CD4-positive, alpha-beta T cell (primary cell): ENCODE measurements around the gene HOXC11. TPM values are rescaled to one million over a fixed set of nuclear protein-coding genes. Genes with fewer than 3 reads are reported as not detected.

ENCODE experiments used
- ATAC-seq: fragments of 200-7000 bp; cut with Tn5 transposase; one replicate; pipeline ENCODE4 v1.10.0; 2022; ENCODE audit warnings: mild to moderate bottlenecking; ENCODE audit not compliant: poor library complexity
- CTCF ChIA-PET: fragments of 350-600 bp; sonication (Branson Sonifier 250); formaldehyde crosslinking; loops from one replicate; lab custom pipeline; 2021; ENCODE audit warnings: antibody characterized with exemption, inconsistent platforms; lab: Charles Lee
- POLR2A ChIA-PET: fragments of 350-600 bp; sonication (Branson Sonifier 250); formaldehyde crosslinking; loops from one replicate; lab custom pipeline; 2021; ENCODE audit warnings: antibody characterized with exemption, inconsistent platforms; lab: Charles Lee
- DNase-seq, 14 experiments: peaks; one replicate each; pipeline ENCODE4 v3.0.0-alpha.2; 2013 to 2020; ENCODE audit warnings: mixed read lengths in 2 of 14
- H3K27ac ChIP-seq, 2 donors: one replicate each; pipeline versions ENCODE4 v1.5.1 to v1.7.0; 2013; ENCODE audit warnings: low read length in 2 of 2, low read depth in 1 of 2, mild to moderate bottlenecking in 1 of 2
- H3K27me3 ChIP-seq, 2 experiments: 1 replicate in 1 of 2; 2 replicates in 1 of 2; pipeline versions ENCODE4 v1.6.1 to v1.7.0; 2013; ENCODE audit warnings: low read length in 2 of 2, control low read depth in 1 of 2, mild to moderate bottlenecking in 1 of 2, moderate library complexity in 1 of 2; ENCODE audit not compliant: insufficient read depth in 2 of 2, control insufficient read depth in 1 of 2
- H3K36me3 ChIP-seq: one replicate; pipeline ENCODE4 v1.6.1; 2013; ENCODE audit warnings: low read length, control low read depth; ENCODE audit not compliant: insufficient read depth
- H3K4me1 ChIP-seq: one replicate; pipeline ENCODE4 v1.6.1; 2013; ENCODE audit warnings: low read length, control low read depth; ENCODE audit not compliant: insufficient read depth
- H3K4me3 ChIP-seq: one replicate; pipeline ENCODE4 v1.5.1; 2013; ENCODE audit warnings: mild to moderate bottlenecking, low read length, moderate library complexity
- H3K9me3 ChIP-seq, 2 experiments: 1 replicate in 1 of 2; 2 replicates in 1 of 2; pipeline versions ENCODE4 v1.6.1 to v1.7.0; 2013; ENCODE audit warnings: low read length in 2 of 2, mild to moderate bottlenecking in 2 of 2, control low read depth in 1 of 2, moderate library complexity in 1 of 2; ENCODE audit not compliant: control insufficient read depth in 1 of 2, insufficient read depth in 1 of 2
- H3K27ac Mint-ChIP-seq: one replicate; pipeline ENCODE4 v1.8.0; 2020; ENCODE audit warnings: mixed read lengths
- H3K27me3 Mint-ChIP-seq: one replicate; pipeline ENCODE4 v1.8.0; 2021; ENCODE audit warnings: mixed read lengths
- H3K36me3 Mint-ChIP-seq: one replicate; pipeline ENCODE4 v1.8.0; 2021; ENCODE audit warnings: low read depth, mixed read lengths
- H3K4me1 Mint-ChIP-seq: one replicate; pipeline ENCODE4 v1.8.0; 2021; ENCODE audit warnings: low read depth, mixed read lengths
- H3K4me3 Mint-ChIP-seq: one replicate; pipeline ENCODE4 v1.8.0; 2020; ENCODE audit warnings: mild to moderate bottlenecking, mixed read lengths
- H3K9me3 Mint-ChIP-seq: one replicate; pipeline ENCODE4 v1.8.0; 2020; ENCODE audit warnings: mixed read lengths
- intact Hi-C, 2 experiments: fragments of 100-400 bp; cut with DNase I in 1 of 2; cut with micrococcal nuclease in 1 of 2; formaldehyde crosslinking; loops; one replicate each; pipeline versions ENCODE4 v1.15.1 to v1.9.0; 2023 to 2025; cut with DNase I, micrococcal nuclease
- total RNA-seq, 174 experiments: library from RNA in 2 of 174; stranded (reverse) in 2 of 174; gene quantifications; one replicate each; pipeline ENCODE4 v1.2.3 and lab custom pipeline; 2021 to 2026
- TF ChIP-seq, protein P1 (sequence below): fragments of 200-600 bp; IDR thresholded peaks from one replicate; pipeline ENCODE4 v1.8.0; 2022; ENCODE audit warnings: antibody characterized with exemption, mild to moderate bottlenecking

HOXC11 gene
- total RNA-seq, 2 experiments from 2014 or later: not detected

DNA sequence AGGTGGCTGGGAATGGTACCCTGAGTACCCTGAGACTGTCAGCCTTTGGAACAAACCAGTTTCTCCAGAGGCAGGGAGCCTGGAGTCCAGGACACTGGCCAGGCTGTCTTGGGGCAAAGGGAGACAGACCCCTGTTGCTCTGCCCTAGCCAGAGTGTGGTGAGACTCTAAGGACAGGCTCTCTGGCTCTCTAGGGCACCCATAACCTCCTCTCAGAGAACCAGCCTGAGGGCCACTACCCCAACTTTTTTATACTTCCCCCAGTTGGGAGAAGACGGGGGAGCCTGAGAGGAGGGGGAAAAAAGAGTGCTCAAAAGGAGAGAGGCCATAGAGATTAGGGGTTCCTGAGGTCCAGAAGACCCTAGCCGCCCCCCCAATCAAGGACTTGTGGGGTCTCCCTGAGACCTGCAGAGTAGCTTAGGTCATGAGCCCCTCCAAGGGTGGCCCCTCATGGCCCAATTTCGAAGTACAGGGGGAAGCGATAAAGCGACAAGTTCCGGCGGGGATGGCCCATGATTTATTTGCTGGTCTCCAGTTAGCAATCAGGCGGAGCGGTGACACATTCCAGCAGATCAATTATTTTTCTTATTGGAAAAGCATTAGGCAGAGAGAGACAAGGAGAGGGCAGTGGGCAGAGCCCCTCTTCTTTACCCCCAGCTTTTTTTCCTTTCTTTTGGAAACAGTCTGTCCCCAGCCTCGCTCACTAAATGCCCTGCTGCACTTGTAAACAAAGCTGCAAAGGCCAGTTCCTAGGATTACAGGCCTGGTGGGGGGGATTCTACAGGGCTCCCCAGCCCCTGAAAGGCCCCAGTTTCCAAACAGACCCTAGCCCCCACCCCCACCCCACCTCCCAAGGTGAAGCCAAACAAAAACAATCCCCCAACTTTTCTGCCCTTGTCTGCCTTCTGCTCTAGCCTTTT is 37.4 kb downstream of the HOXC11 start:
- DNase-seq: no peak
- H3K27ac Mint-ChIP-seq: no peak overlapping the region
- peaks cover 52% of the 10 kb centered on the region for H3K4me1 Mint-ChIP-seq

DNA sequence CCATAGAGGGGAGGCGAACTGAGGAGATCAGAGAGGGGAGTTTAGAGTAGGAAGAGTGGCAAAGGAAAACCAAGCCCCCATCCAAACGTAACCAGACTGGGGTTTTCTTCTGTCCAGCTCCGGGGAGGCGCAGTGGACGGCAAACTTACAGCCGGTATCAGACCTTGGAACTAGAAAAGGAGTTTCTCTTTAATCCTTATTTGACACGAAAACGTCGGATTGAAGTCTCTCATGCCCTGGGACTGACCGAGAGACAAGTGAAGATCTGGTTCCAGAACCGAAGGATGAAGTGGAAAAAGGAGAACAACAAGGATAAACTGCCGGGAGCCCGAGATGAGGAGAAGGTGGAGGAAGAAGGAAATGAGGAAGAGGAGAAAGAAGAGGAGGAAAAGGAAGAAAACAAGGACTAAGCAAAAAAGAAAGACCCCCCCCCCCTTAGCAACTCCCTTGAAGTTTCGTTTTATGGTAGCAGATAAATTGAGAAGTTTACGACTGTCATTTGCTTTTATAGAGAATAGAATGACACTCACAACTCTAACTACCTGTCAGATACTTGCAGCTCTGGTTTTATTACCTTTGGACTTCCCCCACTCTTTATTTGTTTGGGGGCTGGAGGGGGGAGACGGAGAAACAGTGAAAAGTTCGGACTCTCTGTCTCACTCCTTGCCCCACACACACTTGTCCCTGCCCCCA is 38.2 kb downstream of the HOXC11 start:
- ATAC-seq (no peak), DNase-seq (no peak)
- Mint-ChIP-seq H3K9me3 (no peaks in the 10 kb centered on the region), H3K27me3 (peaks cover 100% of the 10 kb centered on the region), H3K36me3 (no peaks in the 10 kb centered on the region), H3K4me1 (peaks cover 50% of the 10 kb centered on the region), H3K27ac (no peak overlapping the region), H3K4me3 (no peak overlapping the region)
- Histone ChIP-seq H3K27ac (no peak overlapping the region), H3K27me3 (peaks cover 94 to 97% of the 10 kb centered on the region in 2 experiments), H3K4me1 (peaks cover 45% of the 10 kb centered on the region), H3K9me3 (peaks cover 0 to 37% of the 10 kb centered on the region in 2 experiments), H3K4me3 (no peak overlapping the region), H3K36me3 (no peaks in the 10 kb centered on the region)
- ChIA-PET CTCF (interaction anchor here (0.9 to 5.6 kb wide), 2 partner anchors 190 to 196 kb away, joined by 4 to 40 read pairs; no protein-coding TSS in a partner anchor), POLR2A (interaction anchor here (0.7 kb wide), 1 partner anchor 22 kb away, joined by 4 read pairs; the partner anchor contains the start of gene HOXC5)
- intact Hi-C loops: no loop called here
- TF ChIP-seq, protein P1, sequence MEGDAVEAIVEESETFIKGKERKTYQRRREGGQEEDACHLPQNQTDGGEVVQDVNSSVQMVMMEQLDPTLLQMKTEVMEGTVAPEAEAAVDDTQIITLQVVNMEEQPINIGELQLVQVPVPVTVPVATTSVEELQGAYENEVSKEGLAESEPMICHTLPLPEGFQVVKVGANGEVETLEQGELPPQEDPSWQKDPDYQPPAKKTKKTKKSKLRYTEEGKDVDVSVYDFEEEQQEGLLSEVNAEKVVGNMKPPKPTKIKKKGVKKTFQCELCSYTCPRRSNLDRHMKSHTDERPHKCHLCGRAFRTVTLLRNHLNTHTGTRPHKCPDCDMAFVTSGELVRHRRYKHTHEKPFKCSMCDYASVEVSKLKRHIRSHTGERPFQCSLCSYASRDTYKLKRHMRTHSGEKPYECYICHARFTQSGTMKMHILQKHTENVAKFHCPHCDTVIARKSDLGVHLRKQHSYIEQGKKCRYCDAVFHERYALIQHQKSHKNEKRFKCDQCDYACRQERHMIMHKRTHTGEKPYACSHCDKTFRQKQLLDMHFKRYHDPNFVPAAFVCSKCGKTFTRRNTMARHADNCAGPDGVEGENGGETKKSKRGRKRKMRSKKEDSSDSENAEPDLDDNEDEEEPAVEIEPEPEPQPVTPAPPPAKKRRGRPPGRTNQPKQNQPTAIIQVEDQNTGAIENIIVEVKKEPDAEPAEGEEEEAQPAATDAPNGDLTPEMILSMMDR: no peak

More for the DNA sequence above, 37.4 kb downstream of the HOXC11 start:
- Histone ChIP-seq H3K27ac (no peak overlapping the region), H3K27me3 (peaks cover 93 to 97% of the 10 kb centered on the region in 2 experiments), H3K9me3 (peaks cover 0 to 43% of the 10 kb centered on the region in 2 experiments), H3K36me3 (no peaks in the 10 kb centered on the region), H3K4me3 (no peak overlapping the region), H3K4me1 (peaks cover 50% of the 10 kb centered on the region)
- Mint-ChIP-seq H3K36me3 (no peaks in the 10 kb centered on the region), H3K27me3 (peaks cover 100% of the 10 kb centered on the region), H3K4me3 (no peak overlapping the region), H3K9me3 (no peaks in the 10 kb centered on the region)
- no peak for ATAC-seq
- TF ChIP-seq, protein P1: no peak
- POLR2A ChIA-PET: no interaction called here
- CTCF ChIA-PET: interaction anchor here (0.9 to 5.6 kb wide), 2 partner anchors 191 to 197 kb away, joined by 4 to 40 read pairs; no protein-coding TSS in a partner anchor
- intact Hi-C loops: no loop called here
